Amniotic epithelial cell (primary cell): ENCODE measurements around the gene MAD1L1.
"Not testable (repeated sequence)": the region's sequence is repeated elsewhere in the genome, so short reads cannot be mapped to it uniquely, and the experiment has no call there.

Experiments used
- DNase-seq: peaks from one replicate; pipeline ENCODE4 v3.0.0-alpha.2; 2010; ENCODE audit warnings: low read depth

MAD1L1 gene

DNA sequence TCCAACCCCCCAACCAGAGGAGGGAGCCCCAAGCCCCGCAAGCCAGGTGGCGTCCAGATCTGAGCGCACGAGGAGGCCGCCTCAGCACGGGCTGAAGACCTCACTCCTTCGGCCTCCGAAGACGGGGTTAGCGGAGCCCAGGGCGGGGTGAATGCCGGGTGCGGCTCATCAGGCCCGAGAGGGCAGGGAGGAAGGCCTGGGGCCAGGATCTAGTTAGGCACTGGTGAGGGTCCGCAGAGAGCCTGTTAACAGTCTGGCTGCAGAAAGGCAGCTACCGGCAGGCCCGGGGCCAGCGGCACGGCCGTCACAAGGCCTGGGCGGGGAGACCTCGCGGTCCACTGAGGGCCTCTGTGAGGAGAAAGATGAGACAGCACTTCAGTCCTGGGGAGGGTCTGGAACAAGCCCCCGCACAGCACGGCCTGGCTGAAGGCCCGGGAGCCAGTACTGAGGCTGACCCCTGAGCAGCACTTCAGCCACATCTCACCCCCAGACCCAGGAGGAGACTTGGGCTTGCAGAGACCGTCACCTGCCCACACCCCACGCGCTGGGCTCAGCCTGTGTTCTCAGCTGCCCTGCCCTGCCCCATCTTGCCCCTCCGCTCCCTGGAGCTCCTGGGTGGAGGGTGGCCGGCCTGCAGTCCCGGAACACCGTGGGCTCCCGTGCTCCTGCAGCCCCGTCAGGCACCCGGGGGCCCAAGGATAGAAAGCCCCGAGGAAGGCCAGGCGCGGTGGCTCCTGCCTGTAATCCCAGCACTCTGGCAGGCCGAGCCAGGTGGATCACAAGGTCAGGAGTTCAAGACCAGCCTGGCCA lies 369.4 kb downstream of the MAD1L1 start:
- no peak for DNase-seq

DNA sequence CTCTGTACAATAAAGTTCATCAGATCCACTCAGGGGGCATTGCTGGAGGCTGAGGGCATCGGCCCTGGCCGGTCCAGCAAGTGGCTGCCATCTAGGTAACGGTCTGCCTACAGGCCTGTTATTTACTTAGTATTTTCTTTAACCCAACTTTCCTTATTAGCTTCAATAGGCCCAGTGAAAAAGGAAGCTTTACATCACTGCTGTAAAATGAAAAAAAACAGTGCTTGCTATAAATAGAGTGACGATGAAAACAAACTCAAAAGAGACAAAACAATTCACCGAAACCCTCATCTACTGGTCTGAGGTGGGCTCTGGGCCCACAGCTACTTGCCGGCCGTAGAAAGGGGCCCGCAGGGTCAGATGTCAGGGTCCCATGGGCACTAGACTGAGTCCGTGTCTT lies 370.2 kb downstream of the MAD1L1 start:
- DNase-seq = no peak

DNA sequence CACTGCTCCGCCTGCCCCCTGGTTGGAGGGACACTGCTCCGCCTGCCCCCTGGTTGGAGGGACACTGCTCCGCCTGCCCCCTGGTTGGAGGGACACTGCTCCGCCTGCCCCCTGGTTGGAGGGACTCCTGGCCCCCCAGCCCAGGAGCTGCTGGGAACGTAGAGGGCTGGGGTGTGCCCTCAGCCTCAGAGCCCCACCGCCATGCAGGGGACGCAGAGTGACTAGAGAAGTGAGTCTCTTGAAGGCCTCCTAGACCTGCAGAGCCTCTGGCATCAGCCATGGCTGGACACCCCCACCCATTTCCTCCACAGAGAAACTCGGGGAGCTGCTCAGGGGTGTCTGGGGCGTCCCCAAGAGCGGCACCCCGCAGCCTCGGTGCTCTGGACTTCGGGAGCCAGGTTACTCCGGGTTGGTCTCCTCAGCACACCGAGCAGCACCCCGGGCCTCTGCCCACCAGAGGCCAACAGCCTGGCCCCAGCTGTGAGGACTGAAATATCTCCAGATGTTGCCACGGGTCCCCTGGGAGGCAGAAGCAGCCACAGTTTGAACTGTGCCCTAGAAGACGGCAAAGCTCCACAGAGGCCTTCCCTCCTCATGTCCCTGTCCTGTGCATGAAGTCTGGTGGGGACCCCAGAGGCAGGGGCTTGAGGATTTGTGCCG lies 370.8 kb downstream of the MAD1L1 start:
- no peak for DNase-seq

DNA sequence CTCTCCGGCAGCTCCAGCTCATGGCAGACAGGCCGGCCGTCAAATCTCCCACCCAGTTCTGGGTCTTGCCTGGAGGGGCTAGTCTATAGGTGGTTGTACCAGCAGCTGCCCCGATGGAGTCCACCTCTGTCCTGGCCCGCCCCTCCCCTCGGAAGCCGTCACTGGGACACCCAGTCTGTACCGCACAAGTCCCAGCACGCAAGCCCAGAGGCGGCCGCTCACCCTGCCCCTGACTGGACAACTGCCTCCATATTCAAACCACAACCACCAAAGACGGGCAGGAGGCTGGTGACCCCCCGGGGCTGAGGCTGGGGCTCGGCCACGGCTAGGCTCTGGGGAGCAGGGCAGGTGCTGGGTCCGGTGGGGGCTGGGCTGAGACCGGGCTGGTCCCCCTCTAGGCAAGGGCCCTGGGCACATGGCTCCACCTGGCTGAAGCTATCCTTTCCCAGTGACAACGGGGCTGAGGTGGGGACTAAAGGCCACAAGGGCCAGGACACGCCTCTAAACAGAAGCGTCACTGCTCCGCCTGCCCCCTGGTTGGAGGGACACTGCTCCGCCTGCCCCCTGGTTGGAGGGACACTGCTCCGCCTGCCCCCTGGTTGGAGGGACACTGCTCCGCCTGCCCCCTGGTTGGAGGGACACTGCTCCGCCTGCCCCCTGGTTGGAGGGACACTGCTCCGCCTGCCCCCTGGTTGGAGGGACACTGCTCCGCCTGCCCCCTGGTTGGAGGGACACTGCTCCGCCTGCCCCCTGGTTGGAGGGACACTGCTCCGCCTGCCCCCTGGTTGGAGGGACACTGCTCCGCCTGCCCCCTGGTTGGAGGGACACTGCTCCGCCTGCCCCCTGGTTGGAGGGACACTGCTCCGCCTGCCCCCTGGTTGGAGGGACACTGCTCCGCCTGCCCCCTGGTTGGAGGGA lies 371.6 kb downstream of the MAD1L1 start:
- DNase-seq = not testable (repeated sequence)

DNA sequence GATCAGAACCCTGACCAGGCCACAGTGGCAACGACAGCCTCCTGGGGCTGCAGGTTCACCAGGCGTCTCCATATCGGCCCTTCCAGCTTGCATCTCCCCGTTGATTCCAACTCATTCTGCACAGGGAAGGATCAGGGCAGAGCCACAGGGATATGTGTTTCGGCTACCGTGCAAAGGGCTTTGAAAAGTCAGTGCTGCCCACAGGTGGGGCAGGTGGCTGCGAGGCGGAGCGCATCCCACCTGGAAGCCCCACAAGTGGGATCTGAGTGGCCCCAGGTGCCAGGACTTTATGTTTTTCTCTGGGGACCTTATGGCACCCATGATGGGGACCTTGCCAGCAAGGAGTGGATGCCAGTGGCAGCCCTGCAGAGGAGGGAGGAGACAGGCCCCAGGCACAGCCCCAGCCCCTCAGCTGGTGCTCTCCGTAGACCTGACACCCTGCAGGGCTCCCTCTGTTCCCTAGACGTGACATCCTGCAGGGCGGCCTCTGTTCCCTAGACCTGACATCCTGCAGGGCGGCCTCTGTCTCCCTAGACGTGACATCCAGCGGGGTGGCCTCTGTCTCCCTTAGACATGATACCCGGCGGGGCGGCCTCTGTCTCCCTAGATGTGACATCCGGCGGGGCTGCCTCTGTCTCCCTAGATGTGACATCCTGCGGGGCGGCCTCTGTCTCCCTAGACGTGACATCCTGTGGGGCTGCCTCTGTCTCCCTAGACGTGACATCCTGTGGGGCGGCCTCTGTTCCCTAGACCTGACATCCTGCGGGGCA lies 373.3 kb downstream of the MAD1L1 start:
- DNase-seq = no peak

DNA sequence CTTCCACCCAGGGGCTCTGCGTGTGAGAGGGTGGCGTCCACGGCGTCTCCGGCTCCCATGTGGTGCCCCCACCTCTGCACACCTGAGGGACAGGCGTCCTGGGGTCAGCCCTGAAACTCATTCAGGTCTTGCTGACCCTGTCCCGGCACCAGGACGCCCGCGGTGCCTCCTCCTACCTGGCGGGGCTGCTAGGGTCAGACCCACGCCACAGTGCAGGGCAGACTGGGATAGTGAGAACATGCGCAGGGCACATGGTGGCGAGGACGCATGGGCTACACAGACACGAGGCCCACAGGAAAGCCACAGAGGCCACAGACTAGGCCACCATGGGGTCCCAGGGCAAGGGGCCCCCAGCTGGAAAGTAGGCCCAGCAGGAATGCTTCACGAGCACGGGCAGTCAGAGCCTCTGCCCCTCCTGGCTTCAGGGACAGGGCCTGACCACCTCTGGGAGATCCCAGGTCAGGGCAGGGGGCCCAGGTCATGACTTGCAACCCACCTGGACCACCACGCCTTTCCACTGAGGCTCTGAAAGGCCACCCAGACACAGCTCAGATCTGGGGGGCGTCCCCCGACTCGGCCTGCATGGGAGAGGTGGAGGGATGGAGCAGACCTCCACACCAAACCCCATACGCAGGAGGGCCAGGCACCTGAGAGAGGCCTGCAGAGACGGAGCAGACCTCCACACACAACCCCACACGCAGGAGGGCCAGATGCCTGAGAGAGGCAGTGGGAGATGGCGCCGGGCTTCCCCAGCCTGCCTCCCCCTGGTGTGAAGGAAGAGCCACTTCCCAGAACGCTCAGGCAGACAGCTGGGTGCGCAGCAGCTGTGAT lies 374.1 kb downstream of the MAD1L1 start:
- DNase-seq = no peak

DNA sequence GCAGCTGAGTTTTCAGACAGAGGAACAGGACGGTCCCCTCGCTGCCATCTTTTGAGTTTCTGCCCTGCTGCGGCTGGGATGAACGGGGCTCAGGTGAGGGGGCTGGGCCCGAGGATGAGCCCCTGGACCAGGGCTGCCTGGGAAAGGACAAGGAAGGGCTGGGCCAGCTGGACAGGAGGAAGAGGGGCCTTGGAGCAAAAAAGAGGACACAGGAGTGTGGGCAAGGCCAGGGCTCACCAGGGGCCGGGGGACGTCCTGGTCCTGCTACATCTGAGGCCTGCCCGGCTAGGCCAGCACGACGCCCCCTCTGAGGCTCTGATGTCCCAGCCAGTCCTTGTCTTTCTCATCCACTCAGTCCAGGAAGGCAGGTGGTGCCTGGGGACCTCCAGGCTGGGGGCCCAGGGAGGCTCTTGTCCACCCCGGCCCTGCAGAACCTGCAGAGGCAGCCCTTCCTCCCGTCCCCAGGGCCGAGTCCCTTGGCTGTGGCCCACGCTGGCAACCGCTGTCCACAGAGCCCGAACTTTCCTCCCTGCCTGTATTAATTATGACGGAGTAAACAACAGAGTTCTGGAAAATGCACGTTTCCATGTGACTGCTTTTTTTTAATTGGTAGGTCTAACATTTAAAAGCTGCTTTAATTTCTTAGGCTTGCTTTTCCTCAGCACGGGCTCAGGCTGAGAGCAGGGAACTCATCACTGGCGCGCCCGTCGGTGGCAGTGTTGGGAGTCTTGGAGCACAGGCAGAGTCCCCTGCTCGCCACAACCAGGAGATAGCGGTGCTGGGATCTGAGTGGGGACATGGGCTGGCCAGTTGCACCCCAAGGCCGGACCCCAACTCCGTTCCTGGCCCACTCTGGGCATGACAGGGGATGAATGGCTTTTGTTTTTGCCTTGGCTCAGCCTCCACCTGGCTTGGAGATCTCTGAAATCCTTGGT lies 375.0 kb downstream of the MAD1L1 start:
- no peak for DNase-seq

DNA sequence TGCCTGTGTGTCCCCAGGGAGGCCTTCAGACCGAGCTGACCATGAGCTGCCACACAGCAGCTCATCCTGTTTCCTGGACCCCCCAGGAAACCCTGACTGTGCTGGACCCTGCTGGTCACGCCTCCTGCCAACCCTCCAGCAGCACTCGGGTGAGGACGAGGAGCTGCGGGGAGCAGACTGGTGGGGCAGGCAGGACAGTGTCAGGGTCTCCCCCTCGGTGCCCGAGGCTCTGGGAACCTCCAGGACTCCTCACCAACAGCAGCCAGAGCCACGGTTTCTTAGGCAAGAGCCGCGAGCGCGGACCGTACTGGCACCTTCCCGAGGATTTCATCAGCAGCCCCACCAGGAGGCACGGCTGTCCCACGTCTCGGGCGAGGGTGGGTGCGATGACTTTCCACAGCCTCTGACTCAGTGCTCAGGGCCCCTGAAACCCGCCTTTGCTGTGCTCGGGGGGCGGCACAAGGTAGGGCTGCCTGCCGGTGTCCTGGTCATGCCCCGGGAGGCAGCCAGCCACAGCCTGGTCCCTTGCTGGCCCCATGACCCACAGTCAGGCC lies 375.8 kb downstream of the MAD1L1 start:
- DNase-seq = no peak

DNA sequence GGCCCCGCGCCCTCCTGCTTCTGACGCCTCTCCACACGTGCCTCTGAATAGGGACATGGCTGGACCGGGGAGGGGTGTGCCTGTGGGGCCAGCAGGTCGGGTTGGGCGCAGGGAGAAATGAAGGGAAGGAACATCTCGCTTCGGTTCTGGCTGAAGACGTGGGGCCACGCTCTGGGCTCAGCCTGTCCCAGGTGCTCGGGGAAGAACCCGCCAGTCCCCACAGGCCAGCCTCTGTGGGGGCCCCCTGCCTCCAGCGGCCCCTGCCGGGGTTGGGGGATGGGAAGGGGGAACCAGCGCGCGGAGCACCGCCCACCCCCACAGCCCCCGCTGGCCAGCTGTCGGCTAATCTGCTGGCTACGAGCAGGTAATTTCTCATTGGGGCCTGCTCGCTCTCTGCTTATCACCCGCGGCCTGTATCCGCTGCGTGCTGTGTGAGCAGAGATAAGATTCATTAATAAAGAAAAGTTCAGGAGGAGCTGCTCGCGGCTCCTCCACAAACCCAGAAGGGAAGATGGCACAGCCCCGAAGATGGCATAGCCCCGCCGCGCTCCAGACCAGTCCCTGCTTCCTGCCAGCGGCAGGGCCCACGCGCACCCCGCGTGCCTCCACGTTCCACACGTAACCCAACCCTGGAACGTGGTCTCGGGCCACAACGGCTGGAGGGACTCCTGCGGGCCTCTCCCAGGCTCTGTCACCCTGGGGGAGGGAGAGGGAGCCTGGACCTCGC lies 376.4 kb downstream of the MAD1L1 start:
- no peak for DNase-seq

DNA sequence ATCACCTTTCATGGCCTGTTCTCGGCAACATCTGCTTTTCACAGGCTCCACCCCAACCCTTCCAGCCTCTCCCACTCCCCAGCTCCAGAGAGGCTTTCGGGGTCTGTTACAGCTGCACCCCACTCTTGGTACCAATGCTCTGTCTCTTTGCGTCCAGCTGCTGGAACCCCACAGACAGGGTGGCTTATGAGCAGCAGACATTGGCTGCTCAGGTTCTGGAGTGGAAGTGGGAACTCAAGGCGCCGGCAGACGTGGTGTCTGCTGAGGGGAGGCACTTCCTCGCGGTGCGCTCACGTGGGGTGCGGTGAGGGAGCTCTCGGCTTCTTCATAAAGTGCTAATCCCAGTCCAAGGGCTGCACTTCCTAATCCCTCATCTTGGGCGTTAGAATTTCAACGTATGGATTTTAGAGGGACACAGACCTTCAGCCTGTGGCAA lies 377.0 kb downstream of the MAD1L1 start:
- DNase-seq = no peak

DNA sequence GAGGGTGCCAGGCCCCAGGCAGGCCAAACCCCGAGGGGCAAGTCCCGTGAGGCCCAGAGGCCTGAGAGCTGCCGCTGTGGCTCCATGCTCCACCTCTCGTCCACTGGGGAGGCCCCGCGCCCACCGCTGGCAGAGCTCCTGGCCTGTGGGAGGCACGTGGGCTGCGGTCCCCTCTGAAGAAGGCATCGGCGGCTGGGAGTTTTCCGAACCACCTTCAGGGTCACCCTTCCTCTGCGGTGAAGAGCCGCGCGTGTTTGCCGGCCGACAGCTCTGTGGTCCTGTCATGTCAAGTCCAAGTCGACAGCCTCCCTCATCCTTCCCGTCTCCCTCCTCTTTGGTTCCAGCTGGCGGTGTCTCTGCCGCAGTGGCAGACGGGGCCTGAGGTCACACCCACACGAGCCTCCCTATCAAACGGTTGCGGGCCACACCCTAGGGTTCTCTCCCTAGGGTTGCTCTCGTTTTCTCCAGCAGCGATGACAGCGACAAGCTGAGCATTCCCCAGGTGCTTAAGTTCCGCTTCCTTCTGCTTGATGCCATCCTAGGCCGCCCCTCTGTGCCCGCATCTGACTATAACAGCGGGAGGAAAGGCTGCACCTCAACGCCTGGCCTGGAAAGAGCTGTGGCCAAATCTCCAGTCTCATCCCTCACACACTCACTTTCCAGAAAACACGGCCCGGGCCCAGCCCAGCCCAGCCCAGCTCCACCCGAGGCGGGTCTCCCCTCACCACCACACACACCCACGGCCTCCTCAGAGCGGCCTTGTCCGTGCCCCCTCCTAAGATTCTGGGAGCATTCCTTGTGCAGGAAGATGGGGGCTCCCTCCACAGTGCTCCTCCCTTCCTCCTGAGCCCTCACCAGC lies 377.6 kb downstream of the MAD1L1 start:
- DNase-seq = no peak

DNA sequence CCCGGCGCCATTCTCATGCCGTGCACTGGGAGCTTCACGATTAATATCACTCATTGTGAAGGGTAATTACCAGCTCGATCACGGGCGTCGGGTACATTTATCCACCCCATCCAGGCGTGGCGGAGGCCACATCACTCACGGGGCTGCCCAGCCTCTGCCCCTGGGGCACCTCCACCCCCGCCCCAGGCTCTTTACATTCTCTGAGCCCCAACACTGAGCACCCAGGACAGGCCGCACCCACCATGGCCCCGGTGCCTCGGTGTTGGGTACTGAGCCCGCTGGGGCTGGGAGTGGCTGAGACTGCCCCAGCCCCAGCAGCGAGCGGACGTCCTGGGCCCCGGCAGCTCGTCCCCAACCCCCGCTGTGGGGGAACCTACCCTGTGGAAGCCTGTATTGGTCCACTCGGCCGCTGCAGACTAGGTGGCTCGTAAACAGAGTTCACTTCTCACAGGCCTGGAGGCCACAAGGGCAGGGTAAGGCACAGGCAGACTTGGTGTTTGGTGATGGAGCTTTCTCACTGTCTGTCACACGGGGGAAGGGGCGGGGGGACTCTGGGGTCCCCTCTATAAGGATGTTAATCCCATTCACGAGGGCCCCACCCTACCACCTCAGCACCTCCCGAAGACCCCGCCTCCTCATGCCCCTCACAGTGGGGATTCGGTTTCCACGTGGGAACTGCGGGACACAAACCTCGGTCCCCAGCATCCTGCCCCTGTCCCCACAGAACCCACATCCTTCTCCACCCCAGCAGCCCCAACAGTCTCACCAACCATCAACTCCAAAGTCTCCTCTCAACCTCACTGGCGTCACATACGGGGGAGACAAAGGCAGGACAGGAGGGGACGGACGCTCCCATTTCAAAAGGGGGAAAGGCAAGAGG lies 378.5 kb downstream of the MAD1L1 start:
- no peak for DNase-seq

DNA sequence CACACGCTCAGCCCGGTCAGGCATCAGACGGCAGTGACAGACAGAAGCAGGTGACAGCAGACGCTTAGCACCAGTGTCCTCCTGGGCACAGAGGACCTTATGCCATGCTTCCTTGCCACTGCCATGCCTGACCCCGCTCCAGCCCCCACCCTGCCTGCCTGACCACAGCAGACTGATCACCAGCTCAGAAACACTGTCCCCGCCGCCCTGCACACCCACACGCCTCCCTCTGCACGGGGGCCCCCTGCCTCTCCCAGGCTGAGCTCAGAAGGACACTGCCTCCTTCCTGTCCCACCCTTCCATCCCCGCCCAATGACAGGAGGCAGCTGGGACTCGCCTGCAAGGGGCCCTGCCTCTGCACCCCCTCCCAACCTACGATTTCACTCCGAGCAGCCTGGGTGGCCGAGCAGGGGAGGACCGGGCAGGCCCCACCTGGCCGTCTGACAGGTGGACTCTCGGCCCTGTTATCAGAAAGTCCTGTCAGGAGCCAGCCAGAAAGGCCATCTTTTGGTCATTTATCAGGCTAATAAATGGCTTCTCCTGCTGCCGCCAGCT lies 379.2 kb downstream of the MAD1L1 start:
- DNase-seq = no peak

DNA sequence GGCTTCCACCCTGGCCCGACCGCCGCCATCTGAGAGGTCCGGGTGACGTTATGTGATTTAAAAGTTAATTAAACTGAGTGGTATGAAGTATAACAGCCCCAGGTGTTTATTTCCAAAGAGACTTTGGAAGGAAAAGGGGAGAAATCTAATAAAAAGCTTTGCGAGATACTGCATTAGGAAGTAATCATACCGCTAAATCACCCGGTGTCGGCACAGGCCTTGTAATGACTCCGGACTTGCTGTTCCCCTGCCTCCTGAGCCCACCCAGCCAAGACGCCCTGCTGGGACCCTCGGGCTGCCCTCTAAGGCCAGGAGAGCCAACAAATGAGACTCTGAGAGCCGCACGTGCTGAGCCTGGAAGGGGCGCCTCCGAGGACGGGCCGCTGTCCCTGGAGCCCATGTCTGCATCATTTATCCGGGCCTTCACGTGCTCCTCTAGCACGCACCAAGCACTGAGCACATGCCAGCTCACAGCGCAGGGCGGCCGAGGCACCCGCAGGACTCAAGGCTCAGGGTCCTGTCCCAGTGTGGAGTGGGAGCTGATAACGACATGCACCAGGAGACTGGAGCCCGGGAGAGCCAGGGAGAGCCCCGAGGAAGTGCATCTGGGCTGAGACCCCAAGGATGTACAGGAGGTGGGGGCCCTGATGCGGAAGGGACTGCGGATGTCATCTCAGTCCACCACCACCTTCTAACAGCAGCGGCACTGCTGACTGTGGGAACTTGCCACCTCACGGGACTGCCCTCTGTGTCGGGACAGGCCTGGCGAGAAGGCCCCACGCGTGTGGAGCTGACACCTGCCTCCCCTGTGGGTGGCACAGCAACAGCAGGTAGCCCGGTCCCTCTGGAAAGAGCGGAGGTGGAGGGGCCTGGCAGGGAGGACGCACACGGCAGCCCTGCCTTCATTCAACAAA lies 380.0 kb downstream of the MAD1L1 start:
- DNase-seq = no peak
